Dedifferentiated amniotic fluid mesenchymal stem cell (primary cell): ENCODE data around the gene P2RY12.

ENCODE experiments used
- DNase-seq: peaks from one replicate; pipeline ENCODE4 v3.0.0-alpha.2; 2016; ENCODE audit errors: extremely low spot score

P2RY12 gene

GRCh38 chr3:151307131-151307530 is 77.4 kb downstream of the P2RY12 start:
- no peak for DNase-seq

DNA sequence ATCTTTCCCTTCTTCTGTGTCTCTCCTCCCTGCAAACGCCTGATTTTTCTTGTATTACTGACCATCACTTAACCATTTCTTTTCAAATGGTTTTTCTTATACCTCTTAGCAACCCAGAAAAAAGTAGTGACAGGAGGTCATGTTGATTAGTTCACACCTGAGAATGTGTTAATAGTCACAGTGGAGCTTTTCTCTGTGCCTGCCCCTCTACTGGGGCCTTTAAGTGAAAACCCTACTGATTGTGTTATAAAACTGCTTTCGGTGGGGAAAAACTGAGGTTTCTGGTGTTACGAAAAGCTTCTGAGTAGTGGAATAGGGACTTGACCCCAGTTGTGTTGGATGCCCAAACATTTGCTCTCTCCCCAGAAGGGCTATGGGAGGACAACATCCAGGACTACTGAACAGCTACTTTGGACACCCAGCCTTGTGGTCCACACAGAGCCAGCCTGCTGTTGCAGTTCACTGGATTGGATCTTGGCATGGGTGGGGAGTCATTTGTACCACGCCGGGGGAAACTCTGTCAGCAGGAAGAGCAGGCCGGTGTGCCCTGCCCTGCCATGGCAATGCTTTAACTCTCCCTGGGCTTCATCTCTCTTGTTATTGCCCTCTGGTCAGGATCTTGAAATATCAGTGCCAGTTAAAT is 78.3 kb downstream of the P2RY12 start:
- no peak for DNase-seq

GRCh38 chr3:151305775-151306151 is 78.8 kb downstream of the P2RY12 start:
- DNase-seq = no peak

- peak; percentile 90 for DNase-seq
Observed at GRCh38 chr3:151305060-151305774, 79.3 kb downstream of the P2RY12 start.

DNA sequence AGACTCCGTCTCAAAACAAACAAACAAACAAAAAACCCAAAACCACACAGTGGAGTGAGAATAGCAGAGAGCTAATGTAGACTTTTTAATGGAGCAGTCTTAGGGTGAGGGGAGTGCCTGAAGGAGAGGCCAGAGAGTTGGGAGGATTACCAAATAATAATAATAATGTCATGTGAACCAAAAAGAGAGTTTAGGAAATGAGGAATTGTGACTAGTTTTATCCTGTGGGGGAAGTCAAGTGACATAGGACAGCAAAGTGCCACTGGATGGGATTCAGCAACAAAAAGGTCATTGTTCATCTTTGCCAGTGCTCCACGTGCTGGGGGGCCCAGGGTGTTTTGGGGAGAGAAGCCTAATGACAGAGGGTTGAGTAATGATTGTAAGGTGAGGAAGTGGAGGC is 80.8 kb downstream of the P2RY12 start:
- DNase-seq = no peak

DNA sequence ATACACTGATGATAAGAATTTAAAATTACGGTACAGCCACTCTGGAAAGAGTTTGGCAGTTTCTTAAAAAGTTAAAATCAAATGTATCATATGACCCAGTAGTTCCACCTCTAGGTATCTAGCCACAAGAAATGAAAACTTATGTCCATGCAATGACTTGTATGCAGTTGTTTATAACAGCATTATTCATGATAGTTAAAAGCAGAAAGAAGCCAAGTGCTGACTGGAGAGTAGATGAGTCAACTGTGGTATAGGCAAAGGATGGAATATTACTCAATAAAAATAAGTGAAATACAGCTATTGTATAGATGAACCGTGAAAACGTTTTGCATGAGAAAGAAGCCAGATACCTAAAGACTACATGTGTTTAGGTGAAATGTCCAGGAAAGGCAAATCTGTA is 82.8 kb downstream of the P2RY12 start:
- peak; percentile 49 for DNase-seq

- no peak for DNase-seq
Observed at GRCh38 chr3:151300539-151300938, 84.0 kb downstream of the P2RY12 start.

DNA sequence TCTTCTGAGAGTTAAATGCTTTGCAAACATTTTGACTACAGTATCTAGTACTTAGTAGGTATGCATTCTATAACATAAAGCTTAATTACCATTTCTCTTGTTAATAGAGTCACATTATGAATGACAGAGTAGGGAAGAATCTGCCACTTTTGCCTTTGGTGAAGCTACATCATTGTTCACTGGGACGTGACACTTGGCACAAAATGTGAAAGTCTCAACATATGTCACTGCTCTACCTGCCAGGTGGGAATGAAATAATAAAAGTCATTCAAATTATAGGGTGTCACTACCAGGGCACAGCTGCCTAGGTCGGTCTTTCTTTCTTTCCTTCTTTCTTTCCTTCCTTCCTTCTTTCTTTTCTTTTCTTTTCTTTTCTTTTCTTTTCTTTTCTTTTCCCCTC is 85.5 kb downstream of the P2RY12 start:
- DNase-seq = no peak

DNA sequence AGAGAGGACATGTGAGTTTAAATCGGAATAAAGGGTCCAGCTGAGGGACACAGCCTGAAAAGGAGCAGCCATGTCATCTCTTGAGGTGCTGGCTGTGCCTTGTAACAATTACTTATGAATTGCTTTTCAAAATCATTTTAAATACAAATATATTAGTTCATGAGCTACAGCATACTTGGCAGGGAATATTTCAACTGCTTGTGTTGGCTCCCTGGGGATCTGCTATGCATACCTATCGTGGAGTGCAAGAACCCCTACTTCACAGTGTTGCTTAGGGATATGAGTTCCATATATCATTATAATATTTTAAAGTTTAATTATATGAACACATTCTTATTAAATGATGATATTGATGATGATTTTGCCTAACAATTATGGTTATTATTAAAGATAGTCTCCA is 87.1 kb downstream of the P2RY12 start:
- no peak for DNase-seq

- DNase-seq = no peak
Observed at GRCh38 chr3:151296226-151296625, 88.3 kb downstream of the P2RY12 start.

DNA sequence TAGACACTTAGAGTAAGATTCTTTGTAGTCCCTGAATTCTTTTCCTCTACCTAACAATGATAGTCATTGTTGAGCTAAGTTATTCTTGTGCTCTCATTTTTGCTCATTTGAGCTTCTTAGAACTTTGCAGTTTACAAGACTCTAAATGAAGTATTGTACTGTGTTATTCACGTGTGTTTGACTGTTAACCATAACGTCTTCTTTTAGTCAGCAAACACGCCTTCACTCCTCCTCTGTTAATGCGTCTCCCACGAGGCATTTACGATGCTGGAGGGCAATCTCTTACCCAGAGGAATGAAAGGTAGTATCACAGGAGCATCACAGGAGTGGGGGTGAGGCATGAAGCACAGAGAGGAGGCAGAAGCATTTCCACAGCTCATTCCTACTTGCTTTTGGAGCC is 91.4 kb downstream of the P2RY12 start:
- no peak for DNase-seq

- DNase-seq = peak; percentile 35
Observed at GRCh38 chr3:151290673-151291072, 93.9 kb downstream of the P2RY12 start.

DNA sequence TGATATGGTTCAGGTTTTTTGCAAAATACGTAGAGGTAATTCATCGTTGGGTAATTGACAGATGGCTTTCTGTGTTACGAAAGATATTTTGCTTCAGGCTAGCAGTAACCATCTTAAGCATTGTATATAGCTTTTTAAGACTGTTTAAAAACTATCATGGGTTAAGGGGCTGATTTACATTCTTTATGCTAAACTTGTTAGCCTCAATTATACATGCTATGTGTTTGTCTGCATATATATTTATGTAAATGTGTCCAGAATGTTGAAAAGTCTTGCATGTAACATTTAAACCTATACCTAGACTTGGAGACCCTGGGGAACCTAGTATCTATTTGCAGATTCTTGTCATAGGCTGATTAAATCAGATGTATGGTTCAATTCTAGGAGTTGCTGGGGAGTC is 95.1 kb downstream of the P2RY12 start:
- DNase-seq = no peak
